Activated CD4-positive, alpha-beta T cell treated with anti-CD3 and anti-CD28 coated beads, Interleukin-2, amount 10 ng/mL, durations not matched to agents 7 days and 5 days (primary cell): Measurements from ENCODE around the gene PDE1A. TPM values are rescaled to one million over a fixed set of nuclear protein-coding genes. Genes with fewer than 3 reads are reported as not detected.

Experiments
- CTCF ChIA-PET: fragments of 350-600 bp; sonication (Branson Sonifier 250); formaldehyde crosslinking; loops from one replicate; lab custom pipeline; 2021; ENCODE audit warnings: antibody characterized with exemption; lab: Charles Lee
- POLR2A ChIA-PET: fragments of 350-600 bp; sonication (Branson Sonifier 250); formaldehyde crosslinking; loops from one replicate; lab custom pipeline; 2021; ENCODE audit warnings: antibody characterized with exemption; lab: Charles Lee
- DNase-seq: peaks from one replicate; pipeline ENCODE4 v3.0.0-alpha.2; 2020
- H3K27ac Mint-ChIP-seq: one replicate; pipeline ENCODE4 v1.8.0; 2021; ENCODE audit warnings: mild to moderate bottlenecking, moderate library complexity, mixed read lengths
- H3K27me3 Mint-ChIP-seq: one replicate; pipeline ENCODE4 v1.8.0; 2021; ENCODE audit warnings: mixed read lengths
- H3K36me3 Mint-ChIP-seq: one replicate; pipeline ENCODE4 v1.8.0; 2021; ENCODE audit warnings: low read depth, mixed read lengths
- H3K4me1 Mint-ChIP-seq: one replicate; pipeline ENCODE4 v1.8.0; 2021; ENCODE audit warnings: mixed read lengths
- H3K4me3 Mint-ChIP-seq: one replicate; pipeline ENCODE4 v1.8.0; 2021; ENCODE audit warnings: mild to moderate bottlenecking, moderate library complexity, mixed read lengths
- H3K9me3 Mint-ChIP-seq: one replicate; pipeline ENCODE4 v1.8.0; 2021; ENCODE audit warnings: mixed read lengths
- total RNA-seq, 2 experiments: library from RNA; stranded (reverse); gene quantifications; one replicate each; pipeline ENCODE4 v1.2.3, GENCODE V29; 2021

PDE1A gene
- total RNA-seq, 2 experiments from 2014 or later = not detected

GRCh38 chr2:182432051-182432450, 5.2 kb upstream of the PDE1A start:
- no peaks in the 10 kb centered on the region for H3K36me3 Mint-ChIP-seq

DNA sequence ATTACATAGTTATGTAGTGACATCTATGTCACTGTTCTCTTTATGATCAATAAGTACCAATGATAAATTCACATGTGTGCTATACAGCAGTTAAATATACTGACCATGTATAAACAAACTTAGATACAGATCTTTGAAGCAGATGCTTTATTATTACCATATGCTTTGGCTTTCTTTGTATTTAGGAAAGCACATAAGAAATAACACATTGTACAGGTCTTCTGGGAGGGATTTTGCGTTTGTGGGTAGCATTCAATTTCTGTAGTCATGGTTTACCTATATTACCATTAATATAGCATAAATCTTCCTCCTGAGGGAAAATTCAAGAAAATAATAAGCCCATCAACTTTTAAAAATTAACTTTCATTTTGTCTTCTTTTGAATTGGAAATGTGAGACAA, 1.6 kb upstream of the PDE1A start:
- Mint-ChIP-seq H3K36me3 (no peaks in the 10 kb centered on the region), H3K9me3 (peaks cover 3% of the 10 kb centered on the region), H3K4me3 (no peak overlapping the region), H3K27ac (no peak overlapping the region), H3K4me1 (no peaks in the 10 kb centered on the region), H3K27me3 (no peaks in the 10 kb centered on the region)
- DNase-seq = no peak
- POLR2A ChIA-PET = no interaction called here
- CTCF ChIA-PET = no interaction called here

More at GRCh38 chr2:182432051-182432450, 5.2 kb upstream of the PDE1A start:
- CTCF ChIA-PET = no interaction called here
- H3K4me1 Mint-ChIP-seq = no peaks in the 10 kb centered on the region
- POLR2A ChIA-PET = no interaction called here
- peaks cover 3% of the 10 kb centered on the region for H3K9me3 Mint-ChIP-seq
- no peaks in the 10 kb centered on the region for H3K27me3 Mint-ChIP-seq
- no peak overlapping the region for H3K27ac Mint-ChIP-seq
- H3K4me3 Mint-ChIP-seq = no peak overlapping the region
- DNase-seq = no peak

DNA sequence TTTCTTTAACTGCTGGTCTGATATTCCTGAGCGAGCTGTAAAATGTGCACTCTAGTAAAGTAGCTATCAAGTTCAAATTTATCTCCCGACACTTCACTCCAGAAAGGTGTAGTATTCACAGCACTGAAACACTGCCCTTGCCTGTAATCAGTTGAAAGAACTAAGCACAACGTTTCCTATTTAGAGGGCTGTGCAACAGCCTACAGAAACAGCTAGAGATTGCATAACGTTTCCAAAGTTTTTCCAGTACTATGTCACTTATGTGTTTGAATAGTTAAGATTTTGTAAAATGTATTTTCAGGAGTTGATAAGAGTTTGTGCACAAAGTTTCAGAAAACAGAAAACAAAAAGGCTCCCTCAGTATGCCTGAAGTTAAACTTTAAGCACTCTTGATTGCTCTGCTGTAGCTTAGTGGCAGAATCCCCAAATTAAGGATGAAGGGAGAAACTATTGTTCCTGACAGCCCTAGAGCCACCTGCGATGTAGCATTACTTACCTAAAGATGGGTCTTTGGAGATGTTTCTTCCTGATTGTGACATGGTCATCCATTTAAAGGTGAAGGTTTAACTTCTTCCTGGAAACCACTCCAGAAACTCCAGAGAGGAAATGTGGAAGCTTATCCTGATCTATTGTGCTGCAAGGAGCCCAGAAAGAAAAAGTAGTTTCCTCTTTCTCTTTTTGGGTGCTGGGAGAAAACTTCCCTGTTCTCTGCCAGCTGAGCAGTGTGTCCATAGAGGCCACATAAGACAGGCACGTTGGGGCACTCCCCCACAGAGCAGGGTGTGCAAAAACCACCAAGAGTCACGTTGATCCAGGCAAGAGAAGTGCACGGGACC, 536 bp downstream of the PDE1A start:
- H3K27ac Mint-ChIP-seq = no peak overlapping the region
- no peaks in the 10 kb centered on the region for H3K4me1 Mint-ChIP-seq
- no peaks in the 10 kb centered on the region for H3K27me3 Mint-ChIP-seq
- H3K4me3 Mint-ChIP-seq = no peak overlapping the region
- DNase-seq = no peak
- H3K36me3 Mint-ChIP-seq = no peaks in the 10 kb centered on the region
- POLR2A ChIA-PET = no interaction called here
- CTCF ChIA-PET = no interaction called here
- H3K9me3 Mint-ChIP-seq = peaks cover 3% of the 10 kb centered on the region

- no peaks in the 10 kb centered on the region for H3K4me1 Mint-ChIP-seq
- no peak for DNase-seq
- ChIA-PET POLR2A (no interaction called here), CTCF (no interaction called here)
- H3K4me3 Mint-ChIP-seq = no peak overlapping the region
- H3K27me3 Mint-ChIP-seq = no peaks in the 10 kb centered on the region
- H3K27ac Mint-ChIP-seq = no peak overlapping the region
- no peaks in the 10 kb centered on the region for H3K36me3 Mint-ChIP-seq
- no peaks in the 10 kb centered on the region for H3K9me3 Mint-ChIP-seq
These were observed 4.0 kb downstream of the PDE1A start for GRCh38 chr2:182422864-182423263.

GRCh38 chr2:182420669-182421068, 6.2 kb downstream of the PDE1A start:
- CTCF ChIA-PET = no interaction called here

GRCh38 chr2:182416861-182417260, 10.0 kb downstream of the PDE1A start:
- CTCF ChIA-PET = no interaction called here
- Mint-ChIP-seq H3K27me3 (no peaks in the 10 kb centered on the region), H3K4me1 (no peaks in the 10 kb centered on the region), H3K36me3 (no peaks in the 10 kb centered on the region), H3K9me3 (no peaks in the 10 kb centered on the region), H3K27ac (no peak overlapping the region), H3K4me3 (no peak overlapping the region)
- no peak for DNase-seq
- POLR2A ChIA-PET = no interaction called here

More at GRCh38 chr2:182420669-182421068, 6.2 kb downstream of the PDE1A start:
- POLR2A ChIA-PET = no interaction called here
- Mint-ChIP-seq H3K36me3 (no peaks in the 10 kb centered on the region), H3K27me3 (no peaks in the 10 kb centered on the region), H3K4me1 (no peaks in the 10 kb centered on the region), H3K4me3 (no peak overlapping the region), H3K9me3 (no peaks in the 10 kb centered on the region), H3K27ac (no peak overlapping the region)
- no peak for DNase-seq

DNA sequence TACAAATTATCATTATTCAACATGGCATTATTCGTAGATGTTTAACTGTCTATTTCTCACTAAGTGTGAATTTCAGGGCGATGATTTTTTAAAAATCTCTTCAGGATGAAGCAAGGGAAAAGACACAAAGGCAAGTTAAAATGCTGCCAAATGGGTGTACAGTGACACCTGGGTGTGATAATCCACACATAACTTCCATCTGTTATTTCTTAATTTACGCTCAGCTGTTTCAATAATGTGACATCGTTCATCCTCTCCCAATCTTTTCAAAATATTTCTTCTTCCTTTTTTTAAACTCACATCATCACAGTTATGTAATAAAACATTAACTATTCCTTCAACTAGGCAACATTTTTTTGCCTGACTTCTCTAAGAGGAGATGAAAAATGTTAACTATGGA, 10.6 kb downstream of the PDE1A start:
- no peak overlapping the region for H3K27ac Mint-ChIP-seq
- H3K27me3 Mint-ChIP-seq = no peaks in the 10 kb centered on the region
- no peaks in the 10 kb centered on the region for H3K36me3 Mint-ChIP-seq
- no peaks in the 10 kb centered on the region for H3K4me1 Mint-ChIP-seq
- POLR2A ChIA-PET = no interaction called here
- DNase-seq = no peak
- CTCF ChIA-PET = no interaction called here
- no peak overlapping the region for H3K4me3 Mint-ChIP-seq
- no peaks in the 10 kb centered on the region for H3K9me3 Mint-ChIP-seq

DNA sequence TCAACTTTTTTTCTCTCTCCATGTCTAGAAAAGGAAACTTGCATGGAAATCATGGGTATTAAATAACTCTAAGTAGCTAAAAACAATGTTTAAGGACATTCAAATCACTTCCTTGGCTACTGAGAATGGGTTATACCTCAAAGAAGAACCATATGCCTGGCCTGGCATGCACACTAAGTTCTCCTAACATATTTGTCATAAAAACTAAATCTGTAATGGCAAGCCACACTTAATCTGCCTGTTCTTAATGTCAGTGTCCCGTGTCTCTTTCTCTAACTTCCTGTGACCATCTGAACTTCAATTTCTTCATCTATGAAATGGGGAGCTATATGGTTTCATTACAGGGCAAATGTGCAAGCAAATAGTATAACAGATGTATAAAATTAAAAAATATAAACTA, 11.1 kb downstream of the PDE1A start:
- H3K9me3 Mint-ChIP-seq = no peaks in the 10 kb centered on the region
- no peaks in the 10 kb centered on the region for H3K4me1 Mint-ChIP-seq
- POLR2A ChIA-PET = no interaction called here

DNA sequence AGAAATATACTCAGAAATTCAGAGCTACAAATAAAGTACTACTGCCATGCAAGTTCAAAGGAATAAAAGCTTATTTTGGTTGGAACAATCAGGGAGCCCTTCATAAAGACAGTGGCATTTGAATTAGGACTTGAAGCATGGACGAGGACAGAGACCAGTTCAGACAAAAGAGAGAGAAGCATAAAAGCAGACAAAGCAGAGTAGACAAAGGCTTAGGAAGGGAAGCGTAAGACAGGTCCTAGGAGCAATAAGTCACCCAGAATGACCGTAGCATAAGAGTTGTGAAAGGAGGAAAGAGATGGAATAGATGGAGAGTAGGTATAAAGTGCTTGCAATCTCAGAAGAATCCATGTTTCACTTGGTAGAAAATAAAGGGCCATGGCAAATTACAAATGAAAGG, 14.0 kb downstream of the PDE1A start:
- no peaks in the 10 kb centered on the region for H3K36me3 Mint-ChIP-seq
- H3K27me3 Mint-ChIP-seq = no peaks in the 10 kb centered on the region
- no peaks in the 10 kb centered on the region for H3K4me1 Mint-ChIP-seq
- POLR2A ChIA-PET = no interaction called here
- H3K4me3 Mint-ChIP-seq = no peak overlapping the region
- H3K9me3 Mint-ChIP-seq = no peaks in the 10 kb centered on the region
- no peak for DNase-seq
- H3K27ac Mint-ChIP-seq = no peak overlapping the region
- CTCF ChIA-PET = no interaction called here

More for the DNA sequence above, 11.1 kb downstream of the PDE1A start:
- Mint-ChIP-seq H3K27ac (no peak overlapping the region), H3K36me3 (no peaks in the 10 kb centered on the region), H3K4me3 (no peak overlapping the region), H3K27me3 (no peaks in the 10 kb centered on the region)
- CTCF ChIA-PET = no interaction called here
- no peak for DNase-seq

GRCh38 chr2:182410120-182410519, 16.7 kb downstream of the PDE1A start:
- no peak overlapping the region for H3K27ac Mint-ChIP-seq
- POLR2A ChIA-PET = no interaction called here

DNA sequence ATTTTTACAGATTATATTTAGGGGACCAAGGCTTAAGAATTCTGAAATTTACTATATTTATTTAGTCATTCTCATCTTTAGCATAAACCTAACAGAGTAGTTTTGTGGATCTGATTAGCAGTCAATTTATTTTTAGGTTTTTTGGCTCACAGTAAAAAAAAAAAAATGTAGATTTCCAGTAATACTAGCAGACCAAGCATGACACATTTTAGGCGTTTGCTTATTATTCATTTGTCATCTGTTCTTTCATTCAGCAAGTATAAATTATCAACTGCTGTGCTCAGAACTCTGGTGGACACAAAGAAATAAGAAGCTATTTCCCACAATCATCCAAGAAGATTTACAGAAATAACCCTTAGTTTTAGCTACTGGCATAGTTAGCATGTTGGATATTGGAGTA, 20.6 kb downstream of the PDE1A start:
- Mint-ChIP-seq H3K4me1 (no peaks in the 10 kb centered on the region), H3K4me3 (no peak overlapping the region), H3K27me3 (no peaks in the 10 kb centered on the region), H3K27ac (no peak overlapping the region), H3K9me3 (no peaks in the 10 kb centered on the region), H3K36me3 (no peaks in the 10 kb centered on the region)
- POLR2A ChIA-PET = no interaction called here
- DNase-seq = no peak
- CTCF ChIA-PET = no interaction called here

More at GRCh38 chr2:182410120-182410519, 16.7 kb downstream of the PDE1A start:
- H3K4me1 Mint-ChIP-seq = no peaks in the 10 kb centered on the region
- no peaks in the 10 kb centered on the region for H3K27me3 Mint-ChIP-seq
- CTCF ChIA-PET = no interaction called here
- no peak overlapping the region for H3K4me3 Mint-ChIP-seq
- no peaks in the 10 kb centered on the region for H3K36me3 Mint-ChIP-seq
- no peak for DNase-seq
- no peaks in the 10 kb centered on the region for H3K9me3 Mint-ChIP-seq

GRCh38 chr2:182404975-182405561, 21.8 kb downstream of the PDE1A start:
- Mint-ChIP-seq H3K27ac (no peak overlapping the region), H3K27me3 (no peaks in the 10 kb centered on the region), H3K4me3 (no peak overlapping the region), H3K4me1 (no peaks in the 10 kb centered on the region), H3K9me3 (no peaks in the 10 kb centered on the region), H3K36me3 (no peaks in the 10 kb centered on the region)
- POLR2A ChIA-PET = no interaction called here
- CTCF ChIA-PET = no interaction called here
- DNase-seq = no peak

DNA sequence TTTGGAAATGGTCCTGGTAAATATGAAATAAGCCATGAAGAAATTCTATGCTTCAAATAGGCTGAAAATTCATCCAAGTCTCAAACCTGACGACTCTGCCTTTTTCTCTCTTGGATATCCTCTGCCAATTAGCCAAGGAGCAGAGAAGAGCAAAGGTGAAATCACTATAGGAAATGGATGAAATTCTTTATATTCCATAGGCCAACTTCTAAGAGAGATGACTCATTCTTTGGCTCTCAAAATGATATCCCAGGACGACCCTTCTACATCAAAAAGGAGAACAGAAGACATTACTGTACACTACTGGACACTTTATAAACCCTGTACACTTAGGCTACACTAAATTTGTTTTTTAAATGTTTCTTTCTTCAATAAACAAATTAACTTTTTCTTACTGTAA, 22.7 kb downstream of the PDE1A start:
- no peak for DNase-seq
- Mint-ChIP-seq H3K4me1 (no peaks in the 10 kb centered on the region), H3K36me3 (no peaks in the 10 kb centered on the region), H3K27ac (no peak overlapping the region), H3K9me3 (no peaks in the 10 kb centered on the region), H3K4me3 (no peak overlapping the region), H3K27me3 (no peaks in the 10 kb centered on the region)
- ChIA-PET CTCF (no interaction called here), POLR2A (no interaction called here)
